Measurements from ENCODE around the gene DRAM2. TPM values are rescaled to one million over a fixed set of nuclear protein-coding genes. Genes with fewer than 3 reads are reported as not detected.

DRAM2 gene
- total RNA-seq, 1 donor from 2014 or later: 33.9 TPM

- Histone ChIP-seq H3K27ac (ENCODE audit: low read depth, low read length) (no peak overlapping the region), H2AFZ (ENCODE audit: low read depth, low read length) (no peak overlapping the region), H3K9me3 (ENCODE audit: insufficient read depth, low read depth, low read length) (no peaks in the 10 kb centered on the region), H4K20me1 (ENCODE audit: insufficient read depth, low read length) (no peaks in the 10 kb centered on the region), H3K4me3 (ENCODE audit: insufficient read depth, low read depth, low read length) (no peak overlapping the region), H3K4me2 (ENCODE audit: low read length) (no peak overlapping the region), H3K27me3 (ENCODE audit: insufficient read depth, low read length) (no peaks in the 10 kb centered on the region), H3K36me3 (ENCODE audit: insufficient read depth, low read length) (no peaks in the 10 kb centered on the region), H3K79me2 (ENCODE audit: insufficient read depth, low read length) (no peaks in the 10 kb centered on the region), H3K4me1 (ENCODE audit: insufficient read depth, low read length) (no peaks in the 10 kb centered on the region), H3K9ac (ENCODE audit: low read length) (no peak overlapping the region)
- Mint-ChIP-seq H3K36me3 (ENCODE audit: low read depth, unreplicated experiment) (no peaks in the 10 kb centered on the region), H3K27me3 (ENCODE audit: low read depth, unreplicated experiment) (no peaks in the 10 kb centered on the region), H3K4me1 (ENCODE audit: low read depth, unreplicated experiment) (peaks cover 2% of the 10 kb centered on the region), H3K9me3 (ENCODE audit: unreplicated experiment) (no peaks in the 10 kb centered on the region), H3K4me3 (ENCODE audit: unreplicated experiment) (no peak overlapping the region), H3K27ac (ENCODE audit: unreplicated experiment) (no peak overlapping the region)
- TF ChIP-seq CTCF (IDR thresholded peaks at IDR 0.05; ENCODE audit: insufficient read depth, low read depth, low read length) (no peak), EZH2 (IDR thresholded peaks at IDR 0.05; ENCODE audit: insufficient read depth, low read length) (no peak)
- DNase-seq (ENCODE audit: low read depth) (no peak), FAIRE-seq (no peak)
These were observed 22.6 kb upstream of the DRAM2 start for GRCh38 chr1:111162488-111162880.

DNA sequence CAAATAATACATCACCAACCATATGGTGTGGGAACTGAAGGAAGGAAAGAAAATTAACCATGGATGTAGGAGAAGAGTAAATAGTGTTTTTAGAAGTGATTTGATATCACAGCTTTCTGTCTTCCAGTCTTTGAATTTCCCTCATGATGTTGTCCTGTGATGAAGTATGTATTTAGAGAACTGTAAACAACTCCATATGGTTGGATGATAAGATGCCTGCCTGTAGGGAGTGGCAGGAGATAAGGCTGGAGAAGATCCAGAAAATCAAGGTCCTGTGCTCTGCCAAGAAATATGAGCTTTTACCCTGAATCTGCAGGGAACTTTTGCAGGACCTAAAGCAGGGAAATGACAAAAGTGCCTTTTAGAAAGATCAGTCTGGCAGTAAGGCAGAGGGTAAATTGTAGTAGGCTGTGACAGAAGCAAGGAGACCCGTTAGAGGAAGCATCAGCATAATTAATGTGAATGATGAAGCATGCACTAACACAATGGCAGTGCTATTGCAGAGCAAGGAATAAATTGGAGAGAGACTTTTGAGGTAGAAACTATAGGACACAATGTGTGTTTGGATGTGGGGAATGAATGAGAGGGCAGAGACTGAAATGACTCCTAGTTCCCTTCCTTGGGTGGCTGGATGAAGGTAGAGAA is 22.1 kb upstream of the DRAM2 start:
- no peak overlapping the region for H3K27ac ChIP-seq (ENCODE audit: low read depth, low read length)
- Mint-ChIP-seq H3K4me3 (ENCODE audit: unreplicated experiment) (no peak overlapping the region), H3K27ac (ENCODE audit: unreplicated experiment) (no peak overlapping the region), H3K4me1 (ENCODE audit: low read depth, unreplicated experiment) (peaks cover 2% of the 10 kb centered on the region), H3K27me3 (ENCODE audit: low read depth, unreplicated experiment) (no peaks in the 10 kb centered on the region), H3K36me3 (ENCODE audit: low read depth, unreplicated experiment) (no peaks in the 10 kb centered on the region), H3K9me3 (ENCODE audit: unreplicated experiment) (no peaks in the 10 kb centered on the region)
- FAIRE-seq: no peak
- H3K9me3 ChIP-seq (ENCODE audit: insufficient read depth, low read depth, low read length): no peaks in the 10 kb centered on the region
- TF ChIP-seq CTCF (IDR thresholded peaks at IDR 0.05; ENCODE audit: insufficient read depth, low read depth, low read length) (no peak), EZH2 (IDR thresholded peaks at IDR 0.05; ENCODE audit: insufficient read depth, low read length) (no peak)
- H3K4me3 ChIP-seq (ENCODE audit: insufficient read depth, low read depth, low read length): no peak overlapping the region
- H3K27me3 ChIP-seq (ENCODE audit: insufficient read depth, low read length): no peaks in the 10 kb centered on the region
- DNase-seq (ENCODE audit: low read depth): no peak
- H3K36me3 ChIP-seq (ENCODE audit: insufficient read depth, low read length): no peaks in the 10 kb centered on the region
- H3K79me2 ChIP-seq (ENCODE audit: insufficient read depth, low read length): peaks cover 4% of the 10 kb centered on the region
- no peaks in the 10 kb centered on the region for H4K20me1 ChIP-seq (ENCODE audit: insufficient read depth, low read length)
- no peaks in the 10 kb centered on the region for H3K4me1 ChIP-seq (ENCODE audit: insufficient read depth, low read length)
- no peak overlapping the region for H3K9ac ChIP-seq (ENCODE audit: low read length)
- no peak overlapping the region for H3K4me2 ChIP-seq (ENCODE audit: low read length)
- no peak overlapping the region for H2AFZ ChIP-seq (ENCODE audit: low read depth, low read length)

DNA sequence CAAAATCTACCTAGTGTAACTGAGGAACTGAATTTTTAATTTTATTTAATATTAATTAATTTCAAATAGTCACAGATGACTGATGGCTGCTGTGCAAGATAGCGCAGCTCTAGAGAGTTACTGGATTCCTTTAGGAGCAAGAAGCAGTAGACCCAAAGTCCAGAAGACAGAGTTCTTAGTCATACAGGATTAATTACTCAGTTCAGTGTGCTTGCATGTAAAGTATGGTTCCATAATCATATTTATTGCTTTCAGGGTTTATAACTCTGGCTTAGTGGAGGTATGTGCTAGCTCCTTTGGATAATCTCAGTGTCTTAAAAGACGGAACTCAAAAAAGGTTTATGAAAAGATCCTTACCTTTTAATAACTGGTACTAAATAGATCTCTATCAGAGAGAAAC is 17.5 kb upstream of the DRAM2 start:
- peaks cover 43% of the 10 kb centered on the region for H3K79me2 ChIP-seq (ENCODE audit: insufficient read depth, low read length)
- no peak overlapping the region for H3K4me3 Mint-ChIP-seq (ENCODE audit: unreplicated experiment)
- no peak overlapping the region for H3K9ac ChIP-seq (ENCODE audit: low read length)
- H3K4me2 ChIP-seq (ENCODE audit: low read length): no peak overlapping the region
- H4K20me1 ChIP-seq (ENCODE audit: insufficient read depth, low read length): peaks cover 11% of the 10 kb centered on the region
- H3K9me3 ChIP-seq (ENCODE audit: insufficient read depth, low read depth, low read length): no peaks in the 10 kb centered on the region
- no peak overlapping the region for H3K4me3 ChIP-seq (ENCODE audit: insufficient read depth, low read depth, low read length)
- no peaks in the 10 kb centered on the region for H3K9me3 Mint-ChIP-seq (ENCODE audit: unreplicated experiment)
- peaks cover 2% of the 10 kb centered on the region for H3K36me3 ChIP-seq (ENCODE audit: insufficient read depth, low read length)
- H3K27ac Mint-ChIP-seq (ENCODE audit: unreplicated experiment): no peak overlapping the region
- no peaks in the 10 kb centered on the region for H3K4me1 Mint-ChIP-seq (ENCODE audit: low read depth, unreplicated experiment)
- no peak overlapping the region for H2AFZ ChIP-seq (ENCODE audit: low read depth, low read length)
- no peaks in the 10 kb centered on the region for H3K27me3 ChIP-seq (ENCODE audit: insufficient read depth, low read length)
- no peak overlapping the region for H3K27ac ChIP-seq (ENCODE audit: low read depth, low read length)
- no peaks in the 10 kb centered on the region for H3K4me1 ChIP-seq (ENCODE audit: insufficient read depth, low read length)
- H3K36me3 Mint-ChIP-seq (ENCODE audit: low read depth, unreplicated experiment): peaks cover 11% of the 10 kb centered on the region
- no peak for DNase-seq (ENCODE audit: low read depth)
- no peaks in the 10 kb centered on the region for H3K27me3 Mint-ChIP-seq (ENCODE audit: low read depth, unreplicated experiment)
- TF ChIP-seq CTCF (IDR thresholded peaks at IDR 0.05; ENCODE audit: insufficient read depth, low read depth, low read length): no peak
- TF ChIP-seq EZH2 (IDR thresholded peaks at IDR 0.05; ENCODE audit: insufficient read depth, low read length): no peak
- FAIRE-seq: no peak
